ENCODE results near the gene CNOT4. TPM values are rescaled to one million over a fixed set of nuclear protein-coding genes. Genes with fewer than 3 reads are reported as not detected.

CNOT4 gene
- total RNA-seq, 1 donor from 2014 or later, result 9.4 TPM

DNA sequence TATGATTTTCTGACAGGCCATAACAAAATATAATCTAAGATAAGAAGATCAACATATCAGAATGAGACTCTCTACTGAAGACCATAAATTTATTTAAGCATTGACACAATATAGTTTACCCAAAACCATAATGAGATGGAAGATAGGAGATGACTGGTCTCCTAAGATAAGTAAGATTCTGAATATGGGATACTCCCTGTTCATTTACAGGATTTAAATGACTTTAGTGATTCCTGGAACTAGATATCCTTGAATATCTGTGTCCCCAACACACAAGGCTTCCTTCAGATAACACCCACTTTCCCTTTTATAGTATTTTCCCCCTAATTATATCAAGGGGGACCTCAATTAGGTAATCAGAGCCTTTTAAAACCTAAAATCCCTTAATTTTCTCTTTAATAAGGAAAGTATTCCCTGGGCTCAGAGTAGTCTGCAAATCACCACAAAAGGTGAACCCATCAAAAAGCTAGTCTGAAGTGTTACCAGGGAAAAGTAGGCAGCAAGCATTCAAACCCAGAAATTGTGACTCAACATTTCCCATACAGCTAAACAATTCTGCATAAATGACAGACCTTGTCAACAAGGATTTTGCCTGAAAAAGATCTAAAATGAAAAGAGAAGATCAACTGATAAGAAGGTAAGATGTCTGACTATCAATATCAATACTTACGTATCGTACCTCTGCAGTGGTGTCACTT is 99.9 kb downstream of the CNOT4 start:
- no peak for DNase-seq (ENCODE audit: low read depth)
- TF ChIP-seq, protein P1, sequence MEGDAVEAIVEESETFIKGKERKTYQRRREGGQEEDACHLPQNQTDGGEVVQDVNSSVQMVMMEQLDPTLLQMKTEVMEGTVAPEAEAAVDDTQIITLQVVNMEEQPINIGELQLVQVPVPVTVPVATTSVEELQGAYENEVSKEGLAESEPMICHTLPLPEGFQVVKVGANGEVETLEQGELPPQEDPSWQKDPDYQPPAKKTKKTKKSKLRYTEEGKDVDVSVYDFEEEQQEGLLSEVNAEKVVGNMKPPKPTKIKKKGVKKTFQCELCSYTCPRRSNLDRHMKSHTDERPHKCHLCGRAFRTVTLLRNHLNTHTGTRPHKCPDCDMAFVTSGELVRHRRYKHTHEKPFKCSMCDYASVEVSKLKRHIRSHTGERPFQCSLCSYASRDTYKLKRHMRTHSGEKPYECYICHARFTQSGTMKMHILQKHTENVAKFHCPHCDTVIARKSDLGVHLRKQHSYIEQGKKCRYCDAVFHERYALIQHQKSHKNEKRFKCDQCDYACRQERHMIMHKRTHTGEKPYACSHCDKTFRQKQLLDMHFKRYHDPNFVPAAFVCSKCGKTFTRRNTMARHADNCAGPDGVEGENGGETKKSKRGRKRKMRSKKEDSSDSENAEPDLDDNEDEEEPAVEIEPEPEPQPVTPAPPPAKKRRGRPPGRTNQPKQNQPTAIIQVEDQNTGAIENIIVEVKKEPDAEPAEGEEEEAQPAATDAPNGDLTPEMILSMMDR (conservative IDR thresholded peaks at IDR 0.05; ENCODE audit: low read depth, low read length), result no peak
- no peak overlapping the region for H3K4me3 ChIP-seq (ENCODE audit: low read depth, low read length)

DNA sequence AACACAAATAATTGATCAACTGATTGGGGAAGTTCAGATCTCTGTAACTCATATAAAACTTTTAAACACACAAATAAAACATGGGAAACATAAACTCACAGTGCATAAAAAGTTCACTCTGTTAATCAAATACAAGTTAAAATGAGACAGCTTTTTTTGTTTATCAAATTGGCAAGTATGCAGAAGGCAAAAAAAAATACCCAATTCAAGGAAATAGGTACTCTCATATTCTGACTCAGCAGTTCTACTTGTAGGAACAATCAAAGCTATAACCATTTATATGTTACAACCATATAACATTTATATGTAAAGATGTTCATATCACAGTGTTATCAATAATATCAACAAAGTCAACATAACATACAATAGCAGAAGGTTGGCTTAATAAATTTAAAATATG is 102.0 kb downstream of the CNOT4 start:
- TF ChIP-seq, protein P1 (conservative IDR thresholded peaks at IDR 0.05; ENCODE audit: low read depth, low read length), result no peak
- no peak overlapping the region for H3K4me3 ChIP-seq (ENCODE audit: low read depth, low read length)
- DNase-seq (ENCODE audit: low read depth), result no peak

DNA sequence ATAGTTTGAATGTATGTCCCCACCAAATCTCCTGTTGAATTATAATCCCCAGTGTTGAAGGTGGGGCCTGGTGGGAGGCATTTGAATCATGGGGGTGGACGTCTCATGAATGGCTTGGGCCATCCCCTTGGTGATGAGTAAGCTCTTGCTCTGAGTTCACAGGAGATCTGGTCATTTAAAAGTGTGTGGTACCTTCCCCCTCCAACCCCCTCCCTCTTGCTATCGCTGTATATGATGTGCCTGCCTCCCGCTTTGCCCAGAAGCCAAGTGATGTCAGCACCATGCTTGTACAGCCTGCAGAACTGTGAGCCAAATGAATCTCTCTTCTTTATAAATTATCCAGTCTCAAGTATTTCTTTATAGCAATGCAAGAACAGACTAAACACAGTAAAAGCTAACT is 103.0 kb downstream of the CNOT4 start:
- no peak for DNase-seq (ENCODE audit: low read depth)
- H3K4me3 ChIP-seq (ENCODE audit: low read depth, low read length), result no peak overlapping the region

DNA sequence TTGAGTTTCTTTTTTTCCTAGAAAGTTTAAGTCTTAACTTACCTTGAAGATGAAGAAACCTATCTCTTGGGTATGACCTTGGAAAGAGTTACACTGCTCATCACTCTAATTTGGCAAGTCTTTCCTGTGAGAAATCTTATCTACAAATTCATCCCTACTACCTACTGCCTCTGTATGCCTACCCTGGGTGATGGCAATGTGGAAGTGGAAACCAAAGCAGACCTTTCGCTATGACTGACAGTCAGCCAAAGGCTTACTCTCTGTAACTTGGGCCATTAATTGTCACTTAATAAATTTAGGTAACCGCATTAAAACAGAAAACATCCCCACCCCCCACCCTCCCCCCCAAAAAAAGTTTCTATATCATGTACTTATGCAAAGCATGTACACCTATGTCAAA is 103.9 kb downstream of the CNOT4 start:
- no peak for DNase-seq (ENCODE audit: low read depth)
- TF ChIP-seq, protein P1 (conservative IDR thresholded peaks at IDR 0.05; ENCODE audit: low read depth, low read length), result no peak
- H3K4me3 ChIP-seq (ENCODE audit: low read depth, low read length), result no peak overlapping the region

More for the DNA sequence above, 103.0 kb downstream of the CNOT4 start:
- TF ChIP-seq, protein P1 (conservative IDR thresholded peaks at IDR 0.05; ENCODE audit: low read depth, low read length), result no peak

DNA sequence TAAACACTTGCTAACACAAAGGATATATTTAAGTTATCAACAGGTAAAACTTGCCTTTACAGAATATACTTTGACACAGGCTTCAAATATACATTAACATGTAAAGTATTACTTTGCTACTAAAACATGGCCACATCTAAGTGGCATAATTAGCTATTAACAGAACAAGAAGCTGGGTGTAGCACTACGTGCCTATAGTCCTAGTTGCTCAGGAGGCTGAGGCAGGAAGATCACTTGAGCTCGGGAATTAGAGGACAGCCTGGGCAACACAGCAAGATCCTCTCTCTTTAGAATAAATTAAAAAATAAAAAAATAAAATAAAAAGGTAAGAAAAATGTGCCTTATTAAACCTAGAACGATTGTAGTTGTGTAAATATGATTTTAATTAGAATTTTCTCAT is 106.6 kb downstream of the CNOT4 start:
- TF ChIP-seq, protein P1 (conservative IDR thresholded peaks at IDR 0.05; ENCODE audit: low read depth, low read length), result no peak
- H3K4me3 ChIP-seq (ENCODE audit: low read depth, low read length), result no peak overlapping the region
- DNase-seq (ENCODE audit: low read depth), result no peak

DNA sequence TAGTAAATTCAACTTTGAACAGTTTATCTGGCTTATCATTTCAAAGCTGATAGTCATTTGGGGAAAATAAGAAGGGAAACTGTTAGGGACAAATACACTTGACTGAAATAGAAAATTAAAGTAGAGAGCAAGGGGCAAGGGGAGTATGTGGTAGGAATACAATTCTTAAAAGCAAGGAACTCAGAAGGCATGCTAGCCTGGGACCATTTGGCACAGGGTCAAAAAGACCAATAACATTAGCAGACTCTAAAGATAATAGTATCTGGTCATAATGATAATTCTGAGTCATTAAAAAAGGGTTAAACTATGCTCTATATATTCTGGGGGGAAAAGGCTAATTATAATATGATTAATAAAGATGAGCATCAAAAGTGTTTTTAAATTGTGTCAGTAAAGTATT is 112.2 kb downstream of the CNOT4 start:
- TF ChIP-seq, protein P1 (conservative IDR thresholded peaks at IDR 0.05; ENCODE audit: low read depth, low read length), result no peak
- DNase-seq (ENCODE audit: low read depth), result no peak
- H3K4me3 ChIP-seq (ENCODE audit: low read depth, low read length), result no peak overlapping the region

DNA sequence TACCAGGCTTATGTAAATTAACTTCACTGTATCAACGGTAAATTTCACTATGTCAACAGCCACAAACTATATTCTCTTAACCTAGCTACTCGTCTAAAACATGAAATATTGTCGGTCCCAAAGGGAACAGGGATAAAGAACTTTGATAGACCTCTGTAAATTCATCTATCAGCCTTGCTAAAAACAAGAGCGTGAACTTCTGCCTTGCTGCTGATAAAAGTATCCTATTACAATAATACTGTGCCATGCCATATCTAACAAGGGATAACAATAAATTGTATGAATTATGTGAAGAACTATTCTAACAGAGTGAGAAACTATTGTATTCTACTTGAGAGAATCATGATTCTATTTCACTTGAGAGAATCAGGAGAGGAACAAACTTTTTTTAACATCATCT is 117.2 kb downstream of the CNOT4 start:
- no peak for DNase-seq (ENCODE audit: low read depth)
- H3K4me3 ChIP-seq (ENCODE audit: low read depth, low read length), result no peak overlapping the region
- TF ChIP-seq, protein P1 (conservative IDR thresholded peaks at IDR 0.05; ENCODE audit: low read depth, low read length), result no peak
